ENCODE measurements around the gene OSTF1.

OSTF1 gene

DNA sequence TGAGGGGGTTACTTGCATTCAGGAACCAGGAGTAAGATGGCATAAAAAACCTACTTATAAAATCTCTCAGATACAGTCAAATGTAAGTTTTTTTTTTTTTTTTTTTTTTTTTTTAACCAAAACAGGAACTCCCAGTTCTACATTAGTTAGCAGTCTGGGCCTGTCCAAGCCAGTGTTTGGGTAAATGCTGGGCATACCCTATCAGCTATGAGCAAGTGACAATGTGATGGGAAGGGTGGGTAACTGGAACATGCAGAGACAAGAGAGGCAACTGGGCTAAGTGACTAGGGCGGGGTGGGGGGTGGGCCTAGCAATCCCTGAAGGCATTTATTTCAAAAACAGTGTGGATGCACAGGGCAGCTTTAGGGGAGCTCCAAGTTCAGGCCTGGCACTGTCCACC, 2.7 kb upstream of the OSTF1 start:
- ATAC-seq: no peak
- TF ChIP-seq, protein P1, sequence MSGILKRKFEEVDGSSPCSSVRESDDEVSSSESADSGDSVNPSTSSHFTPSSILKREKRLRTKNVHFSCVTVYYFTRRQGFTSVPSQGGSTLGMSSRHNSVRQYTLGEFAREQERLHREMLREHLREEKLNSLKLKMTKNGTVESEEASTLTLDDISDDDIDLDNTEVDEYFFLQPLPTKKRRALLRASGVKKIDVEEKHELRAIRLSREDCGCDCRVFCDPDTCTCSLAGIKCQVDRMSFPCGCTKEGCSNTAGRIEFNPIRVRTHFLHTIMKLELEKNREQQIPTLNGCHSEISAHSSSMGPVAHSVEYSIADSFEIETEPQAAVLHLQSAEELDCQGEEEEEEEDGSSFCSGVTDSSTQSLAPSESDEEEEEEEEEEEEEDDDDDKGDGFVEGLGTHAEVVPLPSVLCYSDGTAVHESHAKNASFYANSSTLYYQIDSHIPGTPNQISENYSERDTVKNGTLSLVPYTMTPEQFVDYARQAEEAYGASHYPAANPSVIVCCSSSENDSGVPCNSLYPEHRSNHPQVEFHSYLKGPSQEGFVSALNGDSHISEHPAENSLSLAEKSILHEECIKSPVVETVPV (CRISPR knock-in tag; IDR thresholded peaks at IDR 0.05): no peak
- TF ChIP-seq RARB (CRISPR knock-in tag; IDR thresholded peaks at IDR 0.05): no peak

DNA sequence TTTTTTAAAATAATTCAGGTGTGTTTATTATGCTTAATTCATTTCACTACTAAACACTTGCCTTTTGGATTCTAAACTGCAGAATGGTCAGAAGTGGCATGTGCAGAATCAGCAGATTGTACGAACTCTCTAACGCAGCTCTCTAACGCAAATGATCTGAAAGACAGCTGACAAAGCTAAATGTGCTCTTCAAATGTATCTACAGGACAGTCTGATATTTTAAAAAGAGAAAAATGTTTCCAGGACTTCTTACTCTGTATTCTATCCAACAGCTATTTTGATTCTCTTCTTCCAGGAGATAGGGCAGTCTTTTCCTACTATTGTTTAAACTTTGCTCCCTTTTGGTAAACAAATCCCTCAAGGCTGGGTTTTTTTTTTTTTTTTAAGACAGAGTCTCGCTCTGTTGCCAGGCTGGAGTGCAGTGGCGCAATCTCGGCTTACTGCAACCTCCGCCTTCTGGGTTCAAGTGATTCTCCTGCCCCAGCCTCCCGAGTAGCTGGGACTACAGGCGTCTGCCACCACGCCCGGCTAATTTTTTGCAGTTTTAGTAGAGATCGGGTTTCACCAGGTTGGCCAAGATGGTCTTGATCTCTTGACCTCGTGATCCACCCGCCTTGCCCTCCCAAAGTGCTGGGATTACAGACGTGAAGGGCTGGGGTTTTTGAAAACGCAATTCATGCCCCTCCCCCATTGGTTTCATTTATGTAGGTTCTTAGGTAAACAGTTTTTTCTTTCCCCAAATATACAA, 1.6 kb upstream of the OSTF1 start:
- TF ChIP-seq ZFP3 (CRISPR knock-in tag; IDR thresholded peaks at IDR 0.05) (no peak), ZNF8 (CRISPR knock-in tag; IDR thresholded peaks at IDR 0.05) (no peak), GLIS3 (CRISPR knock-in tag; IDR thresholded peaks at IDR 0.05) (no peak), PPARA (CRISPR knock-in tag; IDR thresholded peaks at IDR 0.05; ENCODE audit: borderline replicate concordance) (no peak), TOX (CRISPR knock-in tag; IDR thresholded peaks at IDR 0.05; ENCODE audit: borderline replicate concordance) (no peak), ISL1 (CRISPR knock-in tag; IDR thresholded peaks at IDR 0.05) (no peak)
- TF ChIP-seq, protein P2, sequence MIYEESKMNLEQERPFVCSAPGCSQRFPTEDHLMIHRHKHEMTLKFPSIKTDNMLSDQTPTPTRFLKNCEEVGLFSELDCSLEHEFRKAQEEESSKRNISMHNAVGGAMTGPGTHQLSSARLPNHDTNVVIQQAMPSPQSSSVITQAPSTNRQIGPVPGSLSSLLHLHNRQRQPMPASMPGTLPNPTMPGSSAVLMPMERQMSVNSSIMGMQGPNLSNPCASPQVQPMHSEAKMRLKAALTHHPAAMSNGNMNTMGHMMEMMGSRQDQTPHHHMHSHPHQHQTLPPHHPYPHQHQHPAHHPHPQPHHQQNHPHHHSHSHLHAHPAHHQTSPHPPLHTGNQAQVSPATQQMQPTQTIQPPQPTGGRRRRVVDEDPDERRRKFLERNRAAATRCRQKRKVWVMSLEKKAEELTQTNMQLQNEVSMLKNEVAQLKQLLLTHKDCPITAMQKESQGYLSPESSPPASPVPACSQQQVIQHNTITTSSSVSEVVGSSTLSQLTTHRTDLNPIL (CRISPR knock-in tag; IDR thresholded peaks at IDR 0.05; ENCODE audit: low read depth): no peak
- no peak for ATAC-seq

DNA sequence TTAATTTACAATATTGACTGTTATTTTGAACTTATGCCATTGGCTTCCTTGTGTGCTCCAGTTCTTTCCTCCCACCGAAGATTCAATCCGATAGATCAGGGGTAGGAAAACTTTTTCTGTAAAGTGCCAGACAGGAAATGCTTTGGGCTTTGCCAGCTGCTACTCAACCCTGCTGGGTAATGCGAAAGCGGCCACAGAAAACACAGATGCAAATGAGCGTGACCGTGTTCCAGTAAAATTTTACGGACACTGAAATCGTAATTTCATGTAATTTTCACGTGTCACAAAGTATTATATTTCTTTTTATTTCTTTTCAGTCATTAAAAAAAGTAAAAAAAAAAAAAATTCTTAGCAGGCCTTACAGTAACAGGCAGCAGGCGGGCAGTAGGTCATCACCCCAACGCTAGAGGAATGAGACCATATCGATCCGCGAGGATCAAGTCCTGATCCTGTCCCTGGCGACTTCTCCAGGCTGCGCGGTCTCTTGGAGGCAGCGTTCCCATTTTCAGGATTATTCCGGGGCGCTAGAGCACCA, 958 bp upstream of the OSTF1 start:
- no peak for TF ChIP-seq ESRRG (CRISPR knock-in tag; IDR thresholded peaks at IDR 0.05)
- no peak for TF ChIP-seq ZFP30 (CRISPR knock-in tag; IDR thresholded peaks at IDR 0.05)
- TF ChIP-seq ZNF565 (CRISPR knock-in tag; conservative IDR thresholded peaks at IDR 0.05; ENCODE audit: low read depth): no peak
- no peak for TF ChIP-seq PPARA (CRISPR knock-in tag; IDR thresholded peaks at IDR 0.05; ENCODE audit: borderline replicate concordance)
- no peak for TF ChIP-seq BACH2 (CRISPR knock-in tag; IDR thresholded peaks at IDR 0.05; ENCODE audit: borderline replicate concordance)
- TF ChIP-seq CSDC2 (CRISPR knock-in tag; IDR thresholded peaks at IDR 0.05): no peak
- ATAC-seq: no peak

DNA sequence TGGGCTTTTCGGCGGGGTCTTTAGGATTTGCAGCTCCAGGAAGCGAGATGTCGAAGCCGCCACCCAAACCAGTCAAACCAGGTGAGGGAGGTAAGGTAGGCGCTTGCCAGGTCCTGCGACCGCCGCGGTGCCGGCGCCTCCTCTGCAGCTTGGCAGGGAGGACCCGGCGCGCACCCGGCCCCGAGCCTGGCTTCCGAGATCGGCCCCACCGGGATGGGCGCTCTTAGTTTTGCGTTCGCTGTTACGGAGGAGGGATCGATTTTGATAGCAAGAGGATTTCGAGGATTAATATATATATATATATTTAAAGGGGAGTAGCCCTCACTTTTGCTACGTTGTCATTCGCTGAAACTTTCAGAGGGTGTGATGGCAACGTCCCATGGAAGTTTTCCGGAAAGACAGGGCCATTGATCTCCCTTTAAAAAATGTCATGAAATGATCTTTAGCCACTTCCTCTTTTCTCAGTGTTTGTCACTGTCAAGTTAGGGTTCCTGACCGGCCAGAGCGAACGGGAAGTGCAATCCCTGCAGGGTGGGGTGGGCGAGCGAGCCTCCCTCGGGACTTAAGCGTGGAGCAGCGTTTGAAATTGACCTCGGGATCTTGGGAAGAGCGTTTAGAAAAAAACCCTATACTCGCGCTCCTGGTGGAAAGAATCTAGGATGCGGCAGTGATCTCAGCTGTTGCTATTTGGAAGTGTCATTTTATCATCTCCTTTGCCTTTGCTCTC, 495 bp downstream of the OSTF1 start:
- TF ChIP-seq, protein P3, sequence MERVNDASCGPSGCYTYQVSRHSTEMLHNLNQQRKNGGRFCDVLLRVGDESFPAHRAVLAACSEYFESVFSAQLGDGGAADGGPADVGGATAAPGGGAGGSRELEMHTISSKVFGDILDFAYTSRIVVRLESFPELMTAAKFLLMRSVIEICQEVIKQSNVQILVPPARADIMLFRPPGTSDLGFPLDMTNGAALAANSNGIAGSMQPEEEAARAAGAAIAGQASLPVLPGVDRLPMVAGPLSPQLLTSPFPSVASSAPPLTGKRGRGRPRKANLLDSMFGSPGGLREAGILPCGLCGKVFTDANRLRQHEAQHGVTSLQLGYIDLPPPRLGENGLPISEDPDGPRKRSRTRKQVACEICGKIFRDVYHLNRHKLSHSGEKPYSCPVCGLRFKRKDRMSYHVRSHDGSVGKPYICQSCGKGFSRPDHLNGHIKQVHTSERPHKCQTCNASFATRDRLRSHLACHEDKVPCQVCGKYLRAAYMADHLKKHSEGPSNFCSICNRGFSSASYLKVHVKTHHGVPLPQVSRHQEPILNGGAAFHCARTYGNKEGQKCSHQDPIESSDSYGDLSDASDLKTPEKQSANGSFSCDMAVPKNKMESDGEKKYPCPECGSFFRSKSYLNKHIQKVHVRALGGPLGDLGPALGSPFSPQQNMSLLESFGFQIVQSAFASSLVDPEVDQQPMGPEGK (CRISPR knock-in tag; IDR thresholded peaks at IDR 0.05; ENCODE audit: borderline replicate concordance): no peak
- no peak for TF ChIP-seq BACH2 (CRISPR knock-in tag; IDR thresholded peaks at IDR 0.05; ENCODE audit: borderline replicate concordance)
- TF ChIP-seq, protein P1 (CRISPR knock-in tag; IDR thresholded peaks at IDR 0.05): no peak
- TF ChIP-seq ARNTL (CRISPR knock-in tag; IDR thresholded peaks at IDR 0.05; ENCODE audit: borderline replicate concordance, low read depth): no peak
- TF ChIP-seq, protein P4, sequence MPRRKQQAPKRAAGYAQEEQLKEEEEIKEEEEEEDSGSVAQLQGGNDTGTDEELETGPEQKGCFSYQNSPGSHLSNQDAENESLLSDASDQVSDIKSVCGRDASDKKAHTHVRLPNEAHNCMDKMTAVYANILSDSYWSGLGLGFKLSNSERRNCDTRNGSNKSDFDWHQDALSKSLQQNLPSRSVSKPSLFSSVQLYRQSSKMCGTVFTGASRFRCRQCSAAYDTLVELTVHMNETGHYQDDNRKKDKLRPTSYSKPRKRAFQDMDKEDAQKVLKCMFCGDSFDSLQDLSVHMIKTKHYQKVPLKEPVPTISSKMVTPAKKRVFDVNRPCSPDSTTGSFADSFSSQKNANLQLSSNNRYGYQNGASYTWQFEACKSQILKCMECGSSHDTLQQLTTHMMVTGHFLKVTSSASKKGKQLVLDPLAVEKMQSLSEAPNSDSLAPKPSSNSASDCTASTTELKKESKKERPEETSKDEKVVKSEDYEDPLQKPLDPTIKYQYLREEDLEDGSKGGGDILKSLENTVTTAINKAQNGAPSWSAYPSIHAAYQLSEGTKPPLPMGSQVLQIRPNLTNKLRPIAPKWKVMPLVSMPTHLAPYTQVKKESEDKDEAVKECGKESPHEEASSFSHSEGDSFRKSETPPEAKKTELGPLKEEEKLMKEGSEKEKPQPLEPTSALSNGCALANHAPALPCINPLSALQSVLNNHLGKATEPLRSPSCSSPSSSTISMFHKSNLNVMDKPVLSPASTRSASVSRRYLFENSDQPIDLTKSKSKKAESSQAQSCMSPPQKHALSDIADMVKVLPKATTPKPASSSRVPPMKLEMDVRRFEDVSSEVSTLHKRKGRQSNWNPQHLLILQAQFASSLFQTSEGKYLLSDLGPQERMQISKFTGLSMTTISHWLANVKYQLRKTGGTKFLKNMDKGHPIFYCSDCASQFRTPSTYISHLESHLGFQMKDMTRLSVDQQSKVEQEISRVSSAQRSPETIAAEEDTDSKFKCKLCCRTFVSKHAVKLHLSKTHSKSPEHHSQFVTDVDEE (CRISPR knock-in tag; IDR thresholded peaks at IDR 0.05): no peak
- no peak for TF ChIP-seq PPARA (CRISPR knock-in tag; IDR thresholded peaks at IDR 0.05; ENCODE audit: borderline replicate concordance)
- TF ChIP-seq ZNF70 (CRISPR knock-in tag; IDR thresholded peaks at IDR 0.05): no peak
- TF ChIP-seq SNAI2 (CRISPR knock-in tag; IDR thresholded peaks at IDR 0.05): no peak
- no peak for TF ChIP-seq ESRRG (CRISPR knock-in tag; IDR thresholded peaks at IDR 0.05)
- TF ChIP-seq CSDC2 (CRISPR knock-in tag; IDR thresholded peaks at IDR 0.05): no peak
- no peak for TF ChIP-seq ZNF8 (CRISPR knock-in tag; IDR thresholded peaks at IDR 0.05)
- no peak for TF ChIP-seq ZNF565 (CRISPR knock-in tag; conservative IDR thresholded peaks at IDR 0.05; ENCODE audit: low read depth)
- ATAC-seq: peak; percentile 46
